Lower lobe of right lung (tissue), 2 donors: ENCODE data around the gene SLC6A18. TPM values are rescaled to one million over a fixed set of nuclear protein-coding genes. Genes with fewer than 3 reads are reported as not detected.
"Not testable (repeated sequence)": the region's sequence is repeated elsewhere in the genome, so short reads cannot be mapped to it uniquely, and the experiment has no call there.

ENCODE experiments used
- ATAC-seq, 2 donors: fragments of 200-7000 bp; cut with Tn5 transposase; one replicate each; pipeline ENCODE4 v1.9.1; 2020 to 2022; ENCODE audit warnings: mild to moderate bottlenecking in 2 of 2, moderate library complexity in 2 of 2
- DNase-seq: peaks from one replicate; pipeline ENCODE4 v3.0.0-alpha.2; 2020
- H3K27ac ChIP-seq: fragments of 200-600 bp; one replicate; pipeline ENCODE4 v1.8.0; 2022
- H3K27me3 ChIP-seq: fragments of 200-600 bp; one replicate; pipeline ENCODE4 v1.8.0; 2022; ENCODE audit warnings: low read depth
- H3K36me3 ChIP-seq: fragments of 200-600 bp; one replicate; pipeline ENCODE4 v1.8.0; 2022; ENCODE audit warnings: mild to moderate bottlenecking
- H3K4me1 ChIP-seq: fragments of 200-600 bp; one replicate; pipeline ENCODE4 v1.8.0; 2022
- H3K4me3 ChIP-seq: fragments of 200-600 bp; one replicate; pipeline ENCODE4 v1.8.0; 2022; ENCODE audit warnings: mild to moderate bottlenecking
- H3K9me3 ChIP-seq: fragments of 200-600 bp; one replicate; pipeline ENCODE4 v1.8.0; 2022
- CTCF ChIP-seq: fragments of 200-600 bp; IDR thresholded peaks from one replicate; pipeline ENCODE4 v1.8.0; 2022; ENCODE audit warnings: antibody characterized with exemption, mild to moderate bottlenecking
- intact Hi-C: fragments of 100-400 bp; cut with DNase I; formaldehyde crosslinking; loops from one replicate; pipeline ENCODE4 v1.11.0; 2022
- total RNA-seq: library from RNA; stranded (reverse); fragmentation: NEBNext Ultra II Directional; extraction: Animal tissue kit (Norgen Biotek cat#: 25700); gene quantifications from one replicate; pipeline ENCODE4 v1.2.1, GENCODE V29; 2021
- donor health status: DM: no; HTN: yes; CAD: no; lungs with severe emphysema.

The SLC6A18 gene
- total RNA-seq, 1 donor from 2014 or later, result not detected

GRCh38 chr5:1228120-1228519 lies 2.9 kb downstream of the SLC6A18 start:
- DNase-seq, result no peak
- Histone ChIP-seq H3K27me3 (peaks cover 25% of the 10 kb centered on the region), H3K4me3 (no peak overlapping the region), H3K27ac (no peak overlapping the region), H3K36me3 (no peaks in the 10 kb centered on the region), H3K9me3 (no peaks in the 10 kb centered on the region), H3K4me1 (no peaks in the 10 kb centered on the region)
- no peak for TF ChIP-seq CTCF
- intact Hi-C loops, result no loop called here
- ATAC-seq, result no peak

- H3K27me3 ChIP-seq, result peaks cover 22% of the 10 kb centered on the region
- ATAC-seq, result not testable (repeated sequence)
Measured at GRCh38 chr5:1229023-1229422, 3.8 kb downstream of the SLC6A18 start.

GRCh38 chr5:1229822-1230221 lies 4.6 kb downstream of the SLC6A18 start:
- Histone ChIP-seq H3K36me3 (no peaks in the 10 kb centered on the region), H3K27me3 (peaks cover 19% of the 10 kb centered on the region), H3K4me1 (no peaks in the 10 kb centered on the region), H3K27ac (no peak overlapping the region), H3K4me3 (no peak overlapping the region), H3K9me3 (no peaks in the 10 kb centered on the region)
- ATAC-seq (no peak), DNase-seq (no peak)
- no peak for TF ChIP-seq CTCF
- intact Hi-C loops, result no loop called here

More at GRCh38 chr5:1229023-1229422, 3.8 kb downstream of the SLC6A18 start:
- H3K4me1 ChIP-seq, H3K4me3 ChIP-seq, DNase-seq, H3K27ac ChIP-seq, intact Hi-C loops, H3K9me3 ChIP-seq, H3K36me3 ChIP-seq: not testable (repeated sequence)

- DNase-seq (no peak), ATAC-seq (no peak)
- intact Hi-C loops, result no loop called here
- no peak overlapping the region for H3K4me3 ChIP-seq
- H3K4me1 ChIP-seq, result no peaks in the 10 kb centered on the region
- H3K36me3 ChIP-seq, result no peaks in the 10 kb centered on the region
- H3K27ac ChIP-seq, result no peak overlapping the region
- no peaks in the 10 kb centered on the region for H3K9me3 ChIP-seq
- no peak for TF ChIP-seq CTCF
- peaks cover 19% of the 10 kb centered on the region for H3K27me3 ChIP-seq
Measured at GRCh38 chr5:1230551-1230950, 5.4 kb downstream of the SLC6A18 start.

GRCh38 chr5:1231354-1231905 lies 6.2 kb downstream of the SLC6A18 start:
- ATAC-seq (no peak), DNase-seq (no peak)
- intact Hi-C loops, result no loop called here
- TF ChIP-seq CTCF, result no peak
- Histone ChIP-seq H3K4me3 (no peak overlapping the region), H3K4me1 (no peaks in the 10 kb centered on the region), H3K36me3 (no peaks in the 10 kb centered on the region), H3K27ac (no peak overlapping the region), H3K9me3 (peaks cover under 1% of the 10 kb centered on the region), H3K27me3 (peaks cover 19% of the 10 kb centered on the region)

- Histone ChIP-seq H3K27ac (no peak overlapping the region), H3K36me3 (no peaks in the 10 kb centered on the region), H3K27me3 (peaks cover 19% of the 10 kb centered on the region), H3K9me3 (peaks cover 3% of the 10 kb centered on the region), H3K4me3 (no peak overlapping the region), H3K4me1 (no peaks in the 10 kb centered on the region)
- no peak for DNase-seq
- intact Hi-C loops, result no loop called here
- ATAC-seq, result no peak
- no peak for TF ChIP-seq CTCF
Measured at GRCh38 chr5:1232780-1233179, 7.6 kb downstream of the SLC6A18 start.
